ENCODE measurements around the gene MIB1.

Gene MIB1

DNA sequence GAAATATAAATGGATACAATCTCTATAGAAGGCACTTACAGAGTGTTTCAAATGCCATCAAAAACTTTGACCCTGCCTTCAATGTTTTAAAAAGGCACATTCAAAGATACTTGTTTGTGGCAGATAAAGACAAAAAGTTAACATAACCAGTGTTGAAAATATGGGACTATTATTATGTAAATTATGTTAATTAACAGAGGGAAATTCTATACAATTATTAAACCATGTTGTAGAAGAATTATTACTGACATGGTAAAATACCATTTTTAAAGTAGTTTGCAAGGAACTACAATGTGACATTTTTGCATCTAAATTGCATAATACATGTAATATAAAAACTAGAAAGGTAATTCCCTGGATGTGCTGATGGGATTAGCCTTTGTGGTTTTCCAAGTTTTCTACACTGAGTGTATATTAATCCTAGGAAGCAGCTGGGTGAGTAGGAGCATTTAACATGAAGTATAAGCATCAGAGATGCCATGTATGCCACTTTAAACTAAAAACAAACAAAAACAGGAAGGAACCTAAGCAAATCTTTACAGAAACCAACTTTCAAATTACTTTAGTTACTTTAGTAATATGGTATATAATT is 21.7 kb downstream of the MIB1 start:
- Histone ChIP-seq H3K9me3 (ENCODE audit: low read length) (no peaks in the 10 kb centered on the region), H3K4me3 (ENCODE audit: low read depth, low read length, poor library complexity, severe bottlenecking) (no peak overlapping the region), H3F3A (ENCODE audit: insufficient read depth, low read length) (no peaks in the 10 kb centered on the region), H3K4me2 (ENCODE audit: low read length) (no peak overlapping the region), H3K9me2 (ENCODE audit: low read depth, low read length) (no peaks in the 10 kb centered on the region), H3K27me3 (ENCODE audit: insufficient read depth, low read length) (no peaks in the 10 kb centered on the region), H3K9ac (ENCODE audit: low read length) (no peak overlapping the region), H4K20me1 (ENCODE audit: insufficient read depth, low read length) (peaks cover 4% of the 10 kb centered on the region; the same call in 1 of the 2 replicates), H3K4me1 (ENCODE audit: insufficient read depth, low read length, severe bottlenecking) (peaks cover 28% of the 10 kb centered on the region), H2AFZ (ENCODE audit: low read length) (no peak overlapping the region), H3K27ac (ENCODE audit: low read depth, low read length, poor library complexity, severe bottlenecking) (no peak overlapping the region), H3K36me3 (ENCODE audit: insufficient read depth, low read length) (peaks cover 18% of the 10 kb centered on the region), H3K79me2 (ENCODE audit: insufficient read depth, low read length) (peaks cover 62% of the 10 kb centered on the region)
- TF ChIP-seq, protein P1, sequence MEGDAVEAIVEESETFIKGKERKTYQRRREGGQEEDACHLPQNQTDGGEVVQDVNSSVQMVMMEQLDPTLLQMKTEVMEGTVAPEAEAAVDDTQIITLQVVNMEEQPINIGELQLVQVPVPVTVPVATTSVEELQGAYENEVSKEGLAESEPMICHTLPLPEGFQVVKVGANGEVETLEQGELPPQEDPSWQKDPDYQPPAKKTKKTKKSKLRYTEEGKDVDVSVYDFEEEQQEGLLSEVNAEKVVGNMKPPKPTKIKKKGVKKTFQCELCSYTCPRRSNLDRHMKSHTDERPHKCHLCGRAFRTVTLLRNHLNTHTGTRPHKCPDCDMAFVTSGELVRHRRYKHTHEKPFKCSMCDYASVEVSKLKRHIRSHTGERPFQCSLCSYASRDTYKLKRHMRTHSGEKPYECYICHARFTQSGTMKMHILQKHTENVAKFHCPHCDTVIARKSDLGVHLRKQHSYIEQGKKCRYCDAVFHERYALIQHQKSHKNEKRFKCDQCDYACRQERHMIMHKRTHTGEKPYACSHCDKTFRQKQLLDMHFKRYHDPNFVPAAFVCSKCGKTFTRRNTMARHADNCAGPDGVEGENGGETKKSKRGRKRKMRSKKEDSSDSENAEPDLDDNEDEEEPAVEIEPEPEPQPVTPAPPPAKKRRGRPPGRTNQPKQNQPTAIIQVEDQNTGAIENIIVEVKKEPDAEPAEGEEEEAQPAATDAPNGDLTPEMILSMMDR (IDR thresholded peaks at IDR 0.05; ENCODE audit: low read length) = no peak
- TF ChIP-seq EZH2 (IDR thresholded peaks at IDR 0.05; ENCODE audit: borderline replicate concordance, low read length) = no peak

DNA sequence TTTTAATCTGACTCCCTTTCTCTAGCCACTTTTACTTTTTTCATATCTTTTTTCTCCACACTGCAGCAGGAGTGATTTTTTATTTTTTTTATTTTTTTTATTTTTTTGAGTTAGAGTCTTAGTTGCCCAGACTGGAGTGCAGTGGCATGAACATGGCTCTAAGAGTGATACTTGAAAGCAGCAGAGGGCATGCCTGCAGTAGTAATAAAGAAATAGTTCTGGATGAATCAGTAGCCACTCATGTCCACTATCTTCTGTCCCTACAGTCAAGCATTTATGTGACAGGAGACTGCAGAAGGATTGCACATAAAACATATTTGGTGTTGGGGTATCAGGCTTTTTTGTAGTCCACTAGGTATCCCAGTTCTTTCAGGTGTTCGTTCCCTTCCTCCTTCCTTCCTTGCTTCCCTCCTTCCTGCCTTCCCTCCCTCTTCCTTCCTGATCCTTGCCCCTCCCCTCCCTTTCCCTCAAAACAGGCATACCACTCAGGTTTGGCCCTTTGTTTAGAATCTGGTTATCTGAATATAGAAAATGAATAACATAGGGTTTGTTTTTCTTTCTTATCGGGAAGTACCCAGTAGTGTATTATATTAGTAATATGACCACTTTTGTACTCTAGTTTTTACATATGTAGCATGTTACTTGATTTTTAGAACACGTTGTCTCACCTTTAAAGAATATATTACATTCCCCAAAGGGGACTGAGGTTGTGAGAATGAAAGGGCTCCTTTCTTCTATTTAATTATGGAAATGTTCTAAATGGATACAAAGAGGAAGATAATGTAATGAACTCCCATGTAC is 23.5 kb downstream of the MIB1 start:
- no peak overlapping the region for H3K27ac ChIP-seq (ENCODE audit: low read depth, low read length, poor library complexity, severe bottlenecking)
- H3K9ac ChIP-seq (ENCODE audit: low read length) = no peak overlapping the region
- peaks cover 4% of the 10 kb centered on the region; the same call in 1 of the 2 replicates for H4K20me1 ChIP-seq (ENCODE audit: insufficient read depth, low read length)
- no peaks in the 10 kb centered on the region for H3K9me3 ChIP-seq (ENCODE audit: low read length)
- H3K4me1 ChIP-seq (ENCODE audit: insufficient read depth, low read length, severe bottlenecking) = peaks cover 28% of the 10 kb centered on the region
- H3K9me2 ChIP-seq (ENCODE audit: low read depth, low read length) = no peaks in the 10 kb centered on the region
- H3K4me3 ChIP-seq (ENCODE audit: low read depth, low read length, poor library complexity, severe bottlenecking) = no peak overlapping the region
- no peaks in the 10 kb centered on the region for H3F3A ChIP-seq (ENCODE audit: insufficient read depth, low read length)
- H3K36me3 ChIP-seq (ENCODE audit: insufficient read depth, low read length) = peaks cover 29% of the 10 kb centered on the region
- no peak overlapping the region for H2AFZ ChIP-seq (ENCODE audit: low read length)
- TF ChIP-seq, protein P1 (IDR thresholded peaks at IDR 0.05; ENCODE audit: low read length) = no peak
- no peak for TF ChIP-seq EZH2 (IDR thresholded peaks at IDR 0.05; ENCODE audit: borderline replicate concordance, low read length)
- no peak overlapping the region for H3K4me2 ChIP-seq (ENCODE audit: low read length)
- no peaks in the 10 kb centered on the region for H3K27me3 ChIP-seq (ENCODE audit: insufficient read depth, low read length)
- H3K79me2 ChIP-seq (ENCODE audit: insufficient read depth, low read length) = peaks cover 50% of the 10 kb centered on the region

DNA sequence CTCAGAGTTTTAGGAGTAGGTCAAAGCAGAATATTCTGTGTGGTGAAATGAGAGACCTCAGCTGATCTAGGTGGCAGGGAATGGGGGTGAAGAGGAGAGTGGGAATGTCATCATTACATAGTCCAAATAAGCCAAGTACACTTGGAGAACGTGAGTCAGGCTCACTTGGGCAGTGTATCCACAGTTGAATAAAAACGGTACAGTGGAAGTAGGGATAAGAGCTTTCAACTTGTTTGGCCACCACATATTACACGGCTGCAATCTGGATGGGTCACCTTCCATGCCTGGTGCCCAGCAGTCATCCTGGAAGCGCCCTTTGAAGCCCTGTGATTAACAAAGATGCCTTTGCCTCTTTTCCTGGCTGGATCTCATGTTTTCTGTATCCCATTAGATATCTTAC is 28.6 kb downstream of the MIB1 start:
- H3K4me1 ChIP-seq (ENCODE audit: insufficient read depth, low read length, severe bottlenecking) = no peaks in the 10 kb centered on the region
- H3K27me3 ChIP-seq (ENCODE audit: insufficient read depth, low read length) = no peaks in the 10 kb centered on the region
- H3K36me3 ChIP-seq (ENCODE audit: insufficient read depth, low read length) = peaks cover 59% of the 10 kb centered on the region
- no peak overlapping the region for H3K4me2 ChIP-seq (ENCODE audit: low read length)
- H3F3A ChIP-seq (ENCODE audit: insufficient read depth, low read length) = no peaks in the 10 kb centered on the region
- H3K9ac ChIP-seq (ENCODE audit: low read length) = no peak overlapping the region
- no peak for TF ChIP-seq EZH2 (IDR thresholded peaks at IDR 0.05; ENCODE audit: borderline replicate concordance, low read length)
- TF ChIP-seq, protein P1 (IDR thresholded peaks at IDR 0.05; ENCODE audit: low read length) = no peak
- no peaks in the 10 kb centered on the region for H4K20me1 ChIP-seq (ENCODE audit: insufficient read depth, low read length)
- 0 out of 2 replicates have a peak, but pooled peaks cover 3% of the 10 kb centered on the region for H3K79me2 ChIP-seq (ENCODE audit: insufficient read depth, low read length)
- H3K9me3 ChIP-seq (ENCODE audit: low read length) = no peaks in the 10 kb centered on the region
- H3K4me3 ChIP-seq (ENCODE audit: low read depth, low read length, poor library complexity, severe bottlenecking) = no peak overlapping the region
- H2AFZ ChIP-seq (ENCODE audit: low read length) = no peak overlapping the region
- H3K27ac ChIP-seq (ENCODE audit: low read depth, low read length, poor library complexity, severe bottlenecking) = no peak overlapping the region
- no peaks in the 10 kb centered on the region for H3K9me2 ChIP-seq (ENCODE audit: low read depth, low read length)

Measured in OCI-LY1 (cell line).